HG02623 (cell line): ENCODE data around the gene DMAC2.
"Not testable (repeated sequence)": the region's sequence is repeated elsewhere in the genome, so short reads cannot be mapped to it uniquely, and the experiment has no call there.

Source experiments
- ATAC-seq: cut with Tn5 transposase; IDR thresholded peaks from one replicate; pipeline ENCODE4 v1.9.1; 2021; ENCODE audit warnings: moderate library complexity; ENCODE audit not compliant: unreplicated experiment

DMAC2 gene

DNA sequence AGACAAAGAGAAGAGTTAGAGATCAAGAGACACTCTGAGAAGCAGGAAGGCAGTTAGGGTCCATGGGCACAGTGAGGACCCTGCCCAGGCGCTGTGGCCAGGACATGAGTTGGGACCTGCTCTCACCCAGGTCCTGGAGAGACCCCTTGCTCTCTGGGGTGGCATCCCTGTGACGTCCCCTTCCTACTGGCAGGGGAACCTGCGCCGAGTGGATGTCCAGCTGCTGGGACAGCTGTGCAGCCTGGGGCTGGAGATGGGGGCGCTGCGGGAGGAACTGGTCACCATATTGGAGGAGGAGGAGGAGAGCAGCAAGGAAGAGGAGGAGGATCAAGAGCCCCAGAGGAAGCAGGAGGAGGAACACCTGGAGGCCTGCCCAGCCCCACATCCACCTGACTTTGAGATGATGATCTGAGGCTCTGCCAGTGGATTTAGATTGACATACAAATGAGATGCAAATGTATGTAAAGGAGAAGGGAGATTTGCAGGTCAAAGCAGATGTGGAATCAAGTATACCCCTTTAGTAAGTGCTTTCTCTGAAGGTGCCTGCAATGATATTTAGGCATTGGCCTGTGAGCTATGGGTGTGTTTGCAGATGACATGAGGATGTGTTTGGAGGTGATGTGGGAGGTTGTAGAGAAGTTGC is 4.2 kb upstream of the DMAC2 start:
- ATAC-seq: no peak

DNA sequence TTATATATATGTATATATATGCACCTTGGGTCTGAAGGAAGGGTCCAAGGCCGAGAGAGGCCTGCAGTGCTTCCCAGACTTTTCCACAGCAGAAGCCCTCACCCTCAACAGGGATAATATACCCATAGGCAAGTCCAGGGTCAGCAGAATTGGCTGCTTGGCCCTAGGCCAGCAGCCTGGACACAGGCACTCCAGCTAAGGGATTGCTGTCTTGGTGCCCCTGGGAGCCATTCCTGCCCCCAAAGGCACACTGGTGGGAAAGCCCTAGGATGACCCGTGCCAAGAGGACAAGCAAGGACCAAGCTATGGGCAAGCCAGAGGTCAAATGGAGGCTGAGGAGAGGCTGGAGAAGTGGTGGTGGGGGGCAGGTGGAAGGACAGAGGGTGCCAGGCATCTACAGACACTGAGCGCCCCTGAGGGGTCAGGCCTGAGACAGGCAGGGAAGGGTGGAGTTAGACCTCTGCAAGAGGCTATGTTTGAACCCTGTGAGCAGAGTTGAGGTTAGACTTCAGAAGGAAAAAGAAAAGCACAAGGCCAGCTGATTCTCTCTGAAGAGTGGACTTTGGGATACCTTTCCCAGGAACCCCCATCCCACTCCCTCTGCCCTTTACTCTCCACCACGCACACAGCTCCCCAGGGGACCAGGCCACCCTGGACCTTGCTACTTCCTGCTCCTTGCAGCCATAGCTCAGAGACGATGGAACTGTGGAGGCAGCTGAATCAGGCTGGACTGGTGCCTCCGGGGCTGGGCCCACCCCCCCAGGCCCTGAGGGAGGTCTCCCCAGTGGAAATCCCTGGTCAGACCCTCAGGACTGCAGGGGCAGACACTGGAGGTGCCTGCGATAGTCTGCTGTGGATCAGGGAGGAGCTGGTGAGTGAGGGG is 3.0 kb upstream of the DMAC2 start, which contains the start of gene ERICH4:
Gene ERICH4, plus strand, starts transcription at position 684 of the 883 bp plus-strand sequence. Its CDS starts 14 bp downstream, at position 698.
- ATAC-seq: no peak

DNA sequence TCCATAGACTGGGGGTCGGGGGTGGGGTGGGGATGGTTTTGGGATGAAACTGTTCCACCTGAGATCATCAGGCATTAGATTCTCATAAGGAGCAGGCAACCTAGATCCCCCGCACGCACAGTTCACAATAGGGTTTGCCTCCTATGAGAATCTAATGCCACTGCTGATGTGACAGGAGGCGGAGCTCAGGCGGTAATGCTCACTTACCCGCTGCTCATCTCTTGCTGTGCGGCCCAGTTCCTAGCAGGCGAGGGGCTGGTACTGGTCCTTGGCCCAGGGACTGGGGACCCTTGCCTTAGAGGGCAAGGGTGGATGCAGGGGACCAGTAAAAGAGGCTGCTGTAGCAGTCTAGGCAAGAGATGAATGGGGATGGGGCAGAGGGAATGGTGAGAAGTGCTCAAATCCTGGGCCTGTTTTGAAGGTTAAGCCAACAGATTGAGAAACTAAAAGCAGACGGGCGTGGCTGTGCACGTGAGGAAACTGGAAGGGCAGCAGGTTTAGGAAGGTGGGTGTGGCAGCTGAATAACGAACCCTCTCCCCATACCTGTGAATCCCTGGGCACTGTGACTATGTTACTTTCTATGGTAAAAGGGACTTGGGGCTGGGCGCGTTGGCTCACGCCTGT is 1.7 kb upstream of the DMAC2 start:
- ATAC-seq: no peak

DNA sequence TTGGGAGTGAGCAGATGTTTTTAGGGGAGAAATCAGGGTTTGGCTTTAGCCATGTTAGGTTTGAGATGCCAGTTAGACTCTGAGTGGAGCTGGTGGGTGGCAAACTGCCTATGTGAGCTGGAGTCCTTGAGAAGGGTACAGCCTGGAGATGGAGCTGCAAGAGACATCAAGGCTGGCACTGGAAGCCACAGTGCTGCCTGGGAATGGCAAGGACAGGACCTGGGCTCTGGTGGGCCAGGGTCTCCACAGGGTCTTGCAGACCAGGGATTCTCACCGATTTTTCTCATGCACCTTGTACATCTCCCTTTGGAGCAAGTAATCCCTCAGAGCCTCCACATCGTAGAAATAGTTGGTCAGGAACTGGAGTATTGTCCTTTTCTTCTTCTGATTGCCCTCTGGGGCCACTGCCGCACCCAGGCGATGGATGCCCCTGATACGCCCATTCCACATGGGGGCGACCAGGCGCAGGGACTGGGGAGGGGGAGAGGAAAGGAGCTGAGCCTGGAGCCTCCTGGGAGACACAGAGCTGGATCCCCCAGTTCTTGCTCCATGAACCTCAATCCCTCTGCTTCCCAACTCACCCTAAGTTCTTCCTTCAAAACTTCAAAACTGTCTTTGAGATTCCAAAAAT is 1.7 kb downstream of the DMAC2 start:
- no peak for ATAC-seq

DNA sequence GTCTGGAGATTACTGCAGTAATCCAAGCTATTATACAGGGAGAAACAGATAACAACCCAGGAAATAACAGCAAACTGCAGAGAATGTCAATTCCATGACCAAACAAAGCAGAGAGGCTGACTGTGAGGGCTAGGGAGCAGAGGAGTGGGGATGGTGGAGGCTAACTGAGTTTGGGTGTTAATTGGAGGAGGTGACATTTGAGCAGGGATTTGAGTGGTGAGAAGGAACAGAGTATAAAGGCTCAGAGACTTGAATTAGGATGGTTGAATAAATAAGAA is 3.1 kb downstream of the DMAC2 start:
- no peak for ATAC-seq

DNA sequence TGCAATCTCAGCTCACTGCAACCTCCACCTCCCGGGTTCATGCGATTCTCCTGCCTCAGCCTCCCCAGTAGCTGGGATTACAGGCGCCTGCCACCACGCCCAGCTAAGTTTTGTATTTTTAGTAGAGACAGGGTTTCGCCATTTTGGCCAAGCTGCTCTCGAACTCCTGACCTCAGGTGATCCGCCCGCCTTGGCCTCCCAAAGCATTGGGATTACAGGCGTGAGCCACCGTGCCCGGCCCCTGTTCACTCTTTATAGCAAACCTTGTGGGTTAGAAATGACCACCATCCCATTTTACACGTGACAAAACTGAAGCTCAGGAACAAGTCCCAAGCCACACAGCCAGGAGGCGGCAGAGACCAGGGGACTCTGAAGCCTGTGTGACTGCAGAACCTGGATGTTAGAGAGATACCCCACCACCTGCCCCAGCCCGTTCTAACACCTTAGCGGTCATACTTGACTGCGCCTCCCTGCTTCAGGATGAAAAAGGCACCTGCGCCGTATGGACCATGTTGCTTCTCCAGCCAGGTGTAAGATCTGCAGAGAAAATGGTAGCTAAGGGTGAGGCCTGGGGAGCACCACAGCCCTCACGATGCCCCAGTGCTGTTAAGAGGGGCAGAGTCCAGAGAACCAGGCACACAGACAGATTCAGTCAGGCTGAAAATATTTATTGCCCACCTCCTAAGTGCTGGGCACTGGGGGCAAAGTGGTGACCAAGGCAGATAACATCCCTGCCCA is 3.6 kb downstream of the DMAC2 start:
- ATAC-seq: no peak

DNA sequence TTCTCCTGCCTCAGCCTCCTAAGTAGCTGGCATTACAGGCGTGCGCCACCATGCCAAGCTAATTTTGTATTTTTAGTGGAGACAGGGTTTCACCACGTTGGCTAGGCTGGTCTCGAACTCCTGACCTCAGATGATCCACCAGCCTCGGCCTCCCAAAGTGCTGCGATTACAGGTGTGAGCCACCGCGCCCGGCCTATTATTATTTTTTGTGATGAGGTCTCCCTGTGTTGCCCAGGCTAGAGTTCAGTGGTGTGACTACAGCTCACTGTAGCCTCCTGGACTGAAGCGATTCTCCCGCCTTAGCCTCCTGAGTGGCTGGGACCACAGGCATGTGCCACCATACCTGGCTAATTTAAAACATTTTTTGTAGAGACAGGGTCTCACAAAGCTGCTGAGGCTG is 4.3 kb downstream of the DMAC2 start:
- not testable (repeated sequence) for ATAC-seq

DNA sequence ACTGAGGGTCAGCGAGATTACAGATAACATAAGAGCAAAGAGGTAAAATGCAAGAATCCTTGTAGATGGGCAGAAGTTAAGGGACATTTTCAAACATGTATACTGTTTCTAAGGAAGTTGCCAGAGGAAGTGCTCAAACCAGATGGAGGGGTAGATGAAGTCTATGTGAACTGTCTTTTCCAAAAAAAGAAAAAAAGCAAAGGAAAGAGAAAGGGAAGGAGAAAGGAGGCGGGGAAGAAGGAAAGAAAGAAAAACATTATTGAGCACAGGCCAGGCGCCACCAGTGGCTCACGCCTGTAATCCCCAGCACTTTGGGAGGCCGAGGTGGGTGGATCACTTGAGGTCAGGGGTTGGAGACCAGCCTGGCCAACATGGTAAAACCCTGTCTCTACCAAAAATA is 5.3 kb downstream of the DMAC2 start:
- ATAC-seq: no peak

DNA sequence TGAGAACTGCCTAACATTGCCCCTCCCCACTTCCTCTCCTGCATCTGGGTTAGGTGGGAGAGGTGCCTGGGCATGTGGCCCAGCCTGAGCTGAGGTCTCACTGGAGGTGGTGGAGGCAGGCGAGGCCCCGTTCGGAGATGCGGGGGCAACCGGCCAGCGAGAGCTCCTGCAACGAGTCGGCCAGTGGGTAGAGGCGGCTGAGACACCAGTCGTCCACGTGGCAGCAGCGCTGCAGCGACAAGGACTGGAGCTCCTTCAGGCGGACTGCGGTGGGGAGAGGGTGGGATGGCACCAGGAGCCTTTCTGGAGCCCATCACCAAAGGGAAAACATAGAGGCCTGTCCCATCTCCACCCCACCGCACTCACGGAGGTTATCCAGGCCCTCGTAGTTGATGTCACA is 6.5 kb downstream of the DMAC2 start:
- no peak for ATAC-seq

DNA sequence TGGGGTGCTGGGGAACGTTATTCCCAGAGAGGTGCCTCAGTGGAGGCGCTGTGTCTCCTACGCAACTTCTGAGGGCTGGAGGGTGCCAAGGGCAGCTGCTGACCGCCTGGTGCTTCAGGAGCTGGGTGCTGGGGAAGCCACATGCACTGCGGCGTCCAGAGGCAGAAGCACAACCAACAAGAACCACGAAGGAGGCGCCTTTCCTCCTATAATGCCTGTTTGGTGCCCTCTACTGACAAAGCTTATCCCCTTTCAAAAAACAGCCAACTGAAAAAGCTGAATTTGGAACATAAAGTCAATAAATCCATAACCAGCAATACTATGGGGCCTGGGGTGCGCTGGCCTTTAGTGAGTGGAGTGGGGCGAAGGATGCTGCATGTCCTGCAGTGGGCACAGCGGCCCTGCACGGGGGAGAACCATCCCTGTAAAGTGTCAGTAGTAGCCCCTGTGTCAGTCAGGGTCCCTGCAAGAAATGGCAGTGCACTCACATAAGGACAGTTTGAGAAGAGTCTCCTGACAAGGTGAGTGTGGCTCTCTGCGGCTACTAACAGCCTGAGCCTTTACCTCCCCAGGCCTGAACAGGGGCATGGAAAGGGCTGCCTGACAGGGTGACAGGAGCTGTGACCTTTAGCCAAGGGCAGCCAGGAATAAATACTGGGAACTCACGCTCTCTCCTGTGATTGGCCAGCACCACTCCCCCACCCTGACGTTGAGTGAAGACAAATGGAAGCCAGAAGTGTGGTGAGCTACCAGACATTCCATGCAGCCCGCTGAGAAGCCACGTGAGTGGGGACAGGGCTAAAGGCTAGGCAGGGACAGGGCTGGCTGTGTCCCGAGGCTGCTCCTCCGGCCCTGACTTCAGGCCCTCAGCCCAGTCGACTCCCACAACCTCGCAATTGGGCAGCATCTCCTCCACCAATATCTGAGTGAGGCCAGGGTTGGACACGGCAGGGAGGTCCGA is 8.0 kb downstream of the DMAC2 start:
- ATAC-seq: no peak

DNA sequence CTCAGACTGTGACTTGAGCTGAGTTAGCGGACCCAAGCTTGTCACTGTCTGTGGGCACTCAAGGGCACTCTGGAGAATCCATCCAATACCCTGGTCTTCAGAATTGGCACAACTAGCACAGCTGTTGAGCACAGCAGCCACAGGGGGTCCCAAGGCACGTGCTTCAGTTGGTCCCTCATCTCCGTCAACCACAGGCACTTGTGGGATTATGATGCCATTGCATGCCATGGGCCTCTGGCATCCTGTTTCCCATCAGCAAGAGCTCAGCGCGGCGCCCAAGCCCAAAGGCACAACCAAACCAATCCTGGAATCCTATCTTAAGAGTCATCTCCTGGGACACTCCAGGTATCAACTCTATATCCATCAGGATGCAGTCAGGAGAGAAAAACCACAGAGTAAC is 8.8 kb downstream of the DMAC2 start:
- no peak for ATAC-seq

DNA sequence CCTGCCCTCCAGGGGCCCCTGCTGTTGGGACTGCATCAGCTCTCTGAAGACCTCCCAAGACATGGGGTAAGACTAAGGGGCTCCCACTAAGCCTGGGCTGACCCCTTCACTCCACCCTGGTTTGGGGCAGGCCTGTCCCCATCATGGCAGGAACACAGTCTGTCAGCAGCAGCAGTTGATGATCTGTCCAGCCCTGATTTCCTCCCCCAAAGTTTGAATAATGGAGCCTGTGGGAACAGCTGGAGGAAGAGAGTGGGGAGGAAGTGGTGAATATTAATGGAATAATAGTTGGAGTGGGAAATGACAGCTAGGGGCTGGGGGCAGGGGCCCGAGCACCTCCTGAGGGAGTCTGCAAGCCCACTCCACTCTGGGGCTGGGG is 11.2 kb downstream of the DMAC2 start:
- no peak for ATAC-seq

DNA sequence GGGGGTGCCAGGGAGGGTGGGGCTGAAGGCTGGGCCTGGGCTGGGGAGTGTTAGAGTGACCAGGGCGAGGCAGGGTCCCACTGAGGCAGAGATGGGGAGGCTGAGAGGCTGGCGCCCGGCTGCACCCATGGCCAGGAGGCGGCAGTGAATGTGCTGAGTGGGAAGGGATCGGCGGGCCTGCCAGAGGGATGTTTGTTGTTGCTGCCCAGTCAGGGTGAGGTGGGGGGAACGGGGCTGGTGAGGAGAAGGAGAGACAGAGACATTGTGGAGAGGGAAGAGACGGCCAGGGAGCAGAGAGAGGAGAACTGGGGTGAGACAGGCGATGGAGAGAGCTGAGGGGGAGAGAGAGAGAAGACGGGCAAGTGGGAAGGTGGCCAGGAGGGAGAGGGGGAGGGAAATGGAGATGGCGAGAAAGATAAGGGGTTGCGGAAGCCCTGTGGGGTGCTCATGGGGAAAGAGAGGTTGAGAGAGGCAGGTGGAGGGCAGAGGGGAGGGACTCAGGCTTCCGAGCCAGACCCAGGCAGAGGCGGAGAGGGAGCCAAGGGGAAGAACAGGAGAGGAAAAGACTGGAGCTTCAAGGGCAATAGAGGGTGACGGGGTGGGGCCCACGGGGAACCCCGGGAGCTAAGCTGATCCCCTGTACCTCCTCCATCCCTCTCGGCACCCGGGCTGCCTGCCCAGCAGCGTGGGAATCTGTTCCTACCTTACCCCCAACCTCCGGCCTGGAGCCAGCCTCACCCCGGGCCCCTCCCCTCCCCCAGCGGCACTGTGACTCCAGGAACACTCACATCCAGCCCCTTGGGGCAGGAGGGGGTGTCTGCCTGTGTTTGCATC is 11.8 kb downstream of the DMAC2 start:
- no peak for ATAC-seq

DNA sequence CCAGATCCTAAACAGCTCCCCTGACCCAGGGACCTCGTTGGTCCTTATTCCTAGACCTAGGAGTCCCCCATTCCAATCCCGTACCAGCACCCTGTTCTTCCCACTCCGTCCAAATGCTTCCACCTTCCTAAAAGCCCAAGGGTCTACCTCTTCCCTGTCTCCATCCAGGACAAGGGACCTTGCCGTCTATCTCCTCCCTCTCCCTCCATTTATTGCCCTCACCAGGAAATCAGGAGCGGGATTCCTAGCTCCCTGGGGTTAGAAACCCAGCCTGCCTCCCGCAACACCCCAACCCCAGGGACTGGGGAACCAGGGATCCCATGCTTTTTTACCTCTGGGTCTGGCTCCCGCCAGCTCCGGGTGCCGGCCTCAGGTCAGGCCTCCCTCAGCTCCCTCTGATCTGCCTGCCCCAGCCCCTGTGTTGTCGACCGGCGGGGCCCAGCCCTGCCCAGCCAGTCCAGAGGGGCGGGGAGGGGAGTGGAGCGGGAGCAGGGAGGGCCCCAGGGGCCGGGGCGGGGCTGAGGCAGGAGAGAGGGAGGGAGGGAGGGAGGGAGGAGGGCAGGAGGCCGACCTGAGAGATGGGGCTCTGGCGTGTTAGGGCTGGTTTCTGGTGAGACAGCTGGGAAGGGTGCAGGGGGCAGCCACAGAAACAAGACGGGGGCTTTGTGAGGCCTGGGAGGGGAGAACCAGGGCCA is 12.6 kb downstream of the DMAC2 start, which contains the start of gene B3GNT8:
Gene B3GNT8, minus strand, starts transcription at position 423 of the 695 bp plus-strand sequence. CDS start 596 bp downstream, outside the sequence.
- ATAC-seq: no peak

DNA sequence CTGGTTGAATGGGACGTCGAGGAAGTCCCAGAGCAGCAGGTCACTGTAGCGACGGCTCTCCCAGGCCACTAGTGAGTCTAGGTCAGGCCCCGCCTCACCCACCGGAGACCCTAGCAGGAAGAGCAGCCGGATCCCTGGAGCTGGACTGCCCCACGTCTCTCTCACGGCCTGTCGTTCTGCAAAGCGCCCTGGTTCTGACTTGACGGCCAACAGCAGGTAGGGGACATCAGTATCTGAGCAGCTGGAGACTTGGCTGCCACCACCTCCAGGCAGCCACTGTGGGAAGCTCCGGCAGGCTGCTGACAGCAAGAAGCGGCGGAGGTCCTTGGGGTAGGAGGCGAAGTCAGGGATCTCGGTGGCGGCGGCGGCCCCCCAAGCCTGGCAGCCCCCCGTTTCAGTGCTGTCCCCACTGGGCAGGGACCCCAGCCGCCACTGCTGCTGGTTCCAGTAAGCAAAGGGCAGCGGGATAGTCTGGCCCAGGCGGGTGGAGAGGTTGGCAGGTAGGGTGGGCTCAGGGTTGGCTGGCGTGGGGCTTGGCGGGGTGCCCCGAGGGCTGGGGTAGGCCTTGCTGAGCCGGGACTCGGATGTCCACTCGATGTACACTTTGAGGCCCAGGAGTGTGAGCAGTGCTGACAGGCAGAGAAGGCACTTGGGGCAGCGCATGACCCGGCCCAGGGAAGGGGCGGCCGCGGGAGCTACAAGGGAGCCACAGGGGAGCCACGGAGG is 13.4 kb downstream of the DMAC2 start:
- ATAC-seq: no peak

DNA sequence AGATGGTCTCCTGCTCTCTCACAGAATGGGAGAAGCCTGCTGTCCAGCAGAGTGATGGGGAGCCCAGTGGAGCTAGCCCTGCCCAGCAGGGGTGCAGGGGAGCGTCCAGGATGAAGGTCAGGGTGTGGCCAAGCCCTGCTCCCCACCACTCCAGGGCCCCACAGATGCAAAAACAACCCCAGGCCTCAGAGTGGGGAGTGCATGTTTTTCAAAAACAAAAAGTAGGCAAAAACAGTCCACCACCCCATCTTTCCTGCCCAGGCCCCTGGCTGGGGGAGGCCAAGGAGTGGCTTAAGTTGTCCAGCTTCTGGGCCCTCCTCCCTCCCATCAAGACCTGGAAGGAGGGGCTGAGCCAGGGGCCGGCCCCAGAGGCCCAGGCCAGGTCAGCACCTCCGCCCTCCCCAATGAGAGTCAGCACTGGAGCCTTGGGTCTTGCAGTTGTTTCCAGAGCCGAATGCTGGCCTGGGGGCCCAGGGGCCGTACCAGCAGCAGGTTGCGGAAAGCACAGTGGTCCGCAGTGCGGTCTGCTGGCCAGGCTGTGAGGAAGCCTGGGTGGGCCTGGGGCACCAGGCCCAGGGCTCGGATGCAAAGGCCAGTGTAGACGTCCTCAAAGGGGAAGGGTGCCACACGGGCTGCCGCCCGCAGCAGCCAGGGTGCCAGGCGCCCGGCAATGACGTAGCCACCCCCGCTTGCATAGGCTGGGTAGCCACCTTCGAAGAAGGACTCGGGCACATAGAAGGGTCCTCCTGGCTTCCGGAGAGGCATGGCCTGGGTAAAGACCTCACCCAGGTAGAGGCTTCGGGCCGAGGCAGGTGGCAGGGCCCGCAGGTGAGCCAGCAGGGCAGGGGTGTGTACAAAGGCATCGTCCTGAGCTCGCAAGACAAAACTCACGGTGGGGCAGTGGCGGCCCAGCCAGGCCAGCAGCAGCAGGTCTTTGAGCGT is 14.3 kb downstream of the DMAC2 start:
- no peak for ATAC-seq
